Activated gamma-delta T cell treated with Interleukin-2 at 50 U/mL for 16 hours (primary cell): Measurements from ENCODE around the gene ADGRV1.
"Not testable (repeated sequence)": the region's sequence is repeated elsewhere in the genome, so short reads cannot be mapped to it uniquely, and the experiment has no call there.

ENCODE experiments used
- DNase-seq: peaks from one replicate; pipeline ENCODE4 v3.0.0-alpha.2; 2020

ADGRV1 gene

DNA sequence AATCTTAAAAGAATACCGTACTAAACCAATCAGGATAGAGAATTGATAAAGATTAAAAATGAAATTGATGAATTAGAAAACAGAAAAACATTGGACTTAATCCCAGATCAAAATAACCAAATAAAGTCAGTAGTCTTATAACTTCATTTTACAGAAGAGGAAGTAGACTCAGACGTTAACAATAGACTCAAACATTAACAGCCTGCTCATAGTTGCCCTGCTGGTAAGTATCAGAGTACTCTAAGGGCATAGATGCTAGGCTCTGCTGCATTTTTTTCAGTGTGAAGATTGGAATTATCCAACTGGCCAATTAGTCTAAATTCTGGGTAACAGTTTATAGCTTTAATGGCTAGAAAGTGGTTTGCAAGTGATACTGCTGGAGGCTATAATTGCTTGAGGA, 42.9 kb downstream of the ADGRV1 start:
- no peak for DNase-seq

DNA sequence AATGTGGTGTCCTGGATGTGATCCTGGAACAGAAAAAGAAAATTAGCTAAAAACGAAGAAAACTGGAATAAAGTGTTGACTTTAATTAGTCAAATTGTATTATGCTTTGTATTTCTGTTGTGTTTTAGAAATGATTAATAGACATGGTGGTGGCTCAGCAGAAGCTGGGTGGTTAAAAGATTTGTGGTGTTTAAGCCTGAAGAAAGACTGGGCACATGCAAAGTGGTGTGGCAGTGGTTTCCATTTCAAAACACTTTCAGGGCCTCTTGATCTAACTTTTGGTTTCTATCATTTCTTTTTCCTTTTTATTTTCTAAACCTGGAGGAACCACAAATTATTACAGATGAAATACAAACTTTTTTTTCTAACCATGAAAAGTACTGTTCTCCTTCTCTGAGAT, 44.1 kb downstream of the ADGRV1 start:
- DNase-seq: no peak

DNA sequence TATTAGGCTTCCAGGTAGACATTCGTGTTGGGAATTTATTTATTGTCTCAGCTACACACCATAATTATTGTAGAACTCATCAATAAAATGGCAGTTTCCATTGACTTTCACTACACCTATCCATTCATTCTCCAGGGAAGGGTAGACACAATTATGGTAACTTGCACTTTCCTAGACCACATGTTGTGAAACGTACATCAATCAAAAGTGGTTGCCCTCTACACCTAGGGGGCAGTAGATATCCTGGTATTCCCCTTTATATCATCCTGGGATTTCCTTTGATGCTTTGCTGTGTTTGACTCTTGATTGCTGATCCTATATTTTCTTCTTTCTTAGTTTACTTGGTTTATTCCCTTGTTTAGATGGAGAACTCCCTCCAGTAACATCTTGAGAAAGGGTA, 47.9 kb downstream of the ADGRV1 start:
- DNase-seq: no peak

DNA sequence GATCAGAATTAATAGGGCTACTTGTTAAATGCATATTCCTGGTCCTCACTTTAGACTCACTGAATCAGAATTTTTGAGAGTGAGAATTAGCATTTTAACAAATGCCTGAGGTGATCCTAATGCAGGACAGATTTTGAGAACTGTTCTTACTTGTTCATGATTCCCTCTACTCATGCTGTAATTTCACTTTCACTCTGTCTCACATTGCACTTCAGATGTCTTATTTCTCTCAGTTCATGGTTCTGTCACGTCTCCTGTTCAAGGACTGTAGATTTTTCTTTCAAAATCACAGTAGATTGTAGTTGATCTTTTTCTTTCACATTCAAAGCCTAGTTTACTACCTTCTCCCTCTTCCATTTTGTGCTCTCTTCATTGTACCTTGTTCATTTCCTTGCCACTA, 54.3 kb downstream of the ADGRV1 start:
- no peak for DNase-seq

DNA sequence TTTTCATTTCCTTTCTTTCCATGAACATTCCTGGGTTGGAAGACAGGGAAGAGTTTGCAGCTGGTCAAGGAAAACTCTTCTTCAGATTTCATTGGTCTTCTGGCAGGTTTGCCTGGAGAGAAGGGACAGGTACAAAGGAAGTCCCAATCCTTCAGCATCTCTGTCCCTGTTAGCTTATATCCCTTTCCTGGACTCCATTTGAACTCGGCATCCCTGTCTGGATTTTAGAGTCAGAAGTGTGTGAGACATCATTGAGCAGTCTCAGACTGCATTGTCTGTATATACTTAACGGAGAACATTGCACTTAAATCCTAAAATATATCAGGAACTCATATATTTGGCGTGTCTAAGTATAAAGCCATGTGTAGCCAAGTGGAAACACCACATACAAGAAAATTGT, 54.9 kb downstream of the ADGRV1 start:
- DNase-seq: no peak

DNA sequence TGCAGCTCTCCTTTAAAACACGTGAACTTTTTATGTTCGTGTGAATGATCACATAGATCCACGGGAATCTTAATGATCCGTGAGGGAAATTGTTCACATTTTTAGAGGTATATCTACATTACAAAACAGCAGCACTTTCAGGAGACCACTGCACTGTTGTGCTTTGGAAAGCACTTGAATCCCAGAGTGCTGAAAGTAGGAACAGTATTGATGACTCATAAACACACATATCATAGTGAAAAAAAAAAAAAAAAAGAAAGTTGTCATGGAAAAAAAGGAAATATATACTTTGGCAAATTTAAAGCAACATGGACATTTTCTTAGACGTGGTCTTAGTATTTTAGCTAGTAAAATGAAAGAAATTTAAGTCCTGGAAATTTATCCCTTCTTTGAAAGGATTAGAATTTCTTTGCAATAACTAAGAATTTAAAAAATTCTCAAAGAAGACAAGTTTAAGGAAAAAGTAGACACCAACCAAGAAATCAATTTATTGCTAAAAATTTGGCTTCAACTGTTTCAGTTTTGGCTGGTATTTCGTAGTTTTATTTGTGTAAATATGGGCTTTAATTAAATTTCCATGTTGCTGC, 55.4 kb downstream of the ADGRV1 start:
- no peak for DNase-seq

DNA sequence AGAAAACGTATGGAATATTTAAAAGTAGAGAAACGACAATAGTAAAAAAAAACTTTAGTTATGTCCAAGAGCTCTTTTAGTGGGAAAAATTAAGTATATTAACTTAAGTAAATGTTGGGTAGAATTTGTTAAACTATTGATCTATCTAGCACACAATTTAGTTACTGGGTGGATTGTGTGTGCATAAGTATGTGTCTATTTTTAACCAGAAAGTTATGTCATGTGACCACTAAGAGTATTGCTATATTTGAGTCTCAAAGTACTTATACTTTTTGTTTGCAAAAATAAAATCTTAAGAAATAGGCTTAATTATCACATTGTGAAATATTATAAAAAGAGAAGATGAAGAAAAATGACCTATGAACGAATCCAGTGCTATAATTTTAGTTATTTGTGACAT, 56.8 kb downstream of the ADGRV1 start:
- DNase-seq: no peak

DNA sequence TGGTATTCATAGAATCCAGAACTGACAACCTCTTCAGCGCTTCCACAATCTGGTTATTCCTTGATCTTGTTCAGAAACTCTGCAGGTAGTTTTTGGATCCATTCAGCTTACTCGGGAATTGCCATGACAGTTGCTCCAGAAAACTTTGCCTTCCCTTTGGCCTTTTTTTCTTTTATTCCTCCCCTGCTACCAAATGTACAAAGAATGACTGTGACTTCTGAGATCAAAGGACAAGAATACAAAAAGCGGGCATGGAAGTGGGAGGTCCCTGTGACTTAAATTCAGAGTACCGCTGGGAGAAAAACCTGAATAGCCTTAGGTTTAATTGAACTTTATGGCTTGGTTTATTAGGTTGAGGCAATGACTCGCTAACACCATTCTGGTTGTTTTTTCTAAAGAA, 59.5 kb downstream of the ADGRV1 start:
- DNase-seq: no peak

DNA sequence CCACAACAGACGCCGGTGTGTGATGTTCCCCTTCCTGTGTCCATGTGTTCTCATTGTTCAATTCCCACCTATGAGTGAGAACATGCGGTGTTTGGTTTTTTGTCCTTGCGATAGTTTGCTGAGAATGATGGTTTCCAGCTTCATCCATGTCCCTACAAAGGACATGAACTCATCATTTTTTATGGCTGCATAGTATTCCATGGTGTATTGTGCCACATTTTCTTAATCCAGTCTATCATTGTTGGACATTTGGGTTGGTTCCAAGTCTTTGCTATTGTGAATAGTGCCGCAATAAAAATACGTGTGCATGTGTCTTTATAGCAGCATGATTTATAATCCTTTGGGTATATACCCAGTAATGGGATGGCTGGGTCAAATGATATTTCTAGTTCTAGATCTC, 61.2 kb downstream of the ADGRV1 start:
- not testable (repeated sequence) for DNase-seq

DNA sequence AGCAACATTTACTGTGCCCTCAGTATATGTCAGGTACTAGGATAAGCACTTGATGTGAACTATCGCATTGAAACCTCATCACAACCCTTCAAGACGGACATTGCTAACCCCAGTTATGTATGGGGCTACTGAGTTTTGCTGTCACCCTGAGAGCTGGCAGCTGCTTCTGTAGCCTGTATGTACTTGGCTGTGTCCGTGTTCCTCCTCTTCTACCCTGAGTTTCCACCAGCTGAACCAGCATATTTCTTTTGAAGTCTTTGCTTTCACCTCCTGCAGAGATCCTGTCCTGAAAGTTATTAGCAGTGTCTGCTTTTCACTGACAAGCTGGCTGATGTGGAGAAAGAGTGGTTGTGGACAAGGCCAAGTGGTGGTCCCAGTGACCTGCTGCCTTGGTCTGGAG, 63.3 kb downstream of the ADGRV1 start:
- no peak for DNase-seq

DNA sequence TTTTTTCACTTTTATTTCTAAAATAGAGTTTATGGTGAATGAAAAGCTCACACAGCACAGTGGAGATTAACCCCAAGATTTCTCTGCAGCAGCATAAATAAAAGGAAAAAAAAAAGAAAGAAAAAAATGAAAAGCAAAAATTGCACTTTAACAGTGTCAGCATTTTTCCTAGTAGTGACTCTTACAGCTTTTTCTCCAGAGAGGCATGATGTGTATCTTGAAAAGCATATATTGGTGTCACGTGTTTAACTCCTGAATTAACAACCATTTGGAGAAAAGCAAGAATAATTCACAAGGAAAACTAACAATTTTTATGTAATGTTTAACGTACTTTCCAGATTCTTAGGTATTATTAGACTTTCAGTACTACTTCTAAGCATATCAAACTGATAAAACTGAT, 67.9 kb downstream of the ADGRV1 start:
- no peak for DNase-seq

DNA sequence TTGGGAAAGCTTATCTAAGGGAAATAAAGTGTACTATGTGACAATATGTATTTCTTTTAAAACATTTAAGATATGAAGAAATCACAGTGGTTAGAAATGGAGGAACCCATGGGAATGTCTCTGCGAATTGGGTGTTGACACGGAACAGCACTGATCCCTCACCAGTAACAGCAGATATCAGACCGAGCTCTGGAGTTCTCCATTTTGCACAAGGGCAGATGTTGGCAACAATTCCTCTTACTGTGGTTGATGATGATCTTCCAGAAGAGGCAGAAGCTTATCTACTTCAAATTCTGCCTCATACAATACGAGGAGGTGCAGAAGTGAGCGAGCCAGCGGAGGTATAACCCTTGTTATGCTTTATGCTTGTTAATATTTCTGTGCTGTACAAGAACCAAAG, 69.9 kb downstream of the ADGRV1 start:
- no peak for DNase-seq

DNA sequence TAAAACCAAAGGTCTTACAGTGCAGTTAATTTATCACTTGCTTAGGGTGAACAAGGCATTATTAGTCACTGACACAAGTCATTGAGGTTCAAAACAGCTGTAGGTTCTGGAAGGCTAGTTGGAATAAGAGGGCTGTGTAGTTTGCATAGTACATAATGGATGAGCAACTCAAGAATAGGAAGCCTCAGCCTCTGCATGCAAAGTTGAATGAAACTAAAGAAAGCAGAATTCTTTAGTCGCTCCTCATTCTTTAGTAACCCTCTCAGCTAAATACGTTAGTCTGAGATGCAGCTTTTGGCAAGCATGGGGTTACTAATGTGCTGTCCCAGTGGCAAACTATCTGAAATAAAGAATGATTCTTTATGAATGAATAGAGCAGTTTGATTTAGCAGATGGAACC, 74.2 kb downstream of the ADGRV1 start:
- DNase-seq: no peak

DNA sequence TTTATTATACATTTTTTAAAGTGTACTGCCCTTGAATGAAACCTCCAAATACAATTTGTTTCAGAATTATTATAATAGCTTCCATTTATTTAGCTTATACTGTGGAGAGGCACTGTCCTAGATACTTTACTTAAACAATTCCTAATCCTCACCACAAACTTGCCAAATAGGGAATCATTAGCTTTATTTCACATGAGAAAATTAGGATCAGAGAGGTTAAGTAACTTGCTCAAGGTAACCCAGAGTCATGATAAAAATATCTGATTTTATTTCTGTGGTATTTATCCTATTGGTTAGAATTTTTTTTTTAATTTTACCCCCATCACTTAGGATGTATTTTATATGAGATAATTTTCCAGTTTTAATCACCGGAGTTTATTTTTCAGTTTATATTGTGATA, 78.4 kb downstream of the ADGRV1 start:
- no peak for DNase-seq

DNA sequence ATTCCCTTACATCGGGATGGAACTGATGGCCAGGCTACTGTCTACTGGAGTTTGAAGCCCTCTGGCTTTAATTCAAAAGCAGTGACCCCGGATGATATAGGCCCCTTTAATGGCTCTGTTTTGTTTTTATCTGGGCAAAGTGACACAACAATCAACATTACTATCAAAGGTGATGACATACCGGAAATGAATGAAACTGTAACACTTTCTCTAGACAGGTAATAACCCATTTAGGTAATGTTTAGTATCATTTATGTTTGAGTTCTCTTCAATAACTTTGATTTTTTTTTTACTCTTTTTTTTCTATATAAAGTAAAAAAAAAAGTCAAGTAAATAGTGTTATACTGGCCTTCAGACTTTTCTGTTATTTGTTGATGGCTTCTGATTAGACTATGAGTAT, 79.1 kb downstream of the ADGRV1 start:
- DNase-seq: no peak

DNA sequence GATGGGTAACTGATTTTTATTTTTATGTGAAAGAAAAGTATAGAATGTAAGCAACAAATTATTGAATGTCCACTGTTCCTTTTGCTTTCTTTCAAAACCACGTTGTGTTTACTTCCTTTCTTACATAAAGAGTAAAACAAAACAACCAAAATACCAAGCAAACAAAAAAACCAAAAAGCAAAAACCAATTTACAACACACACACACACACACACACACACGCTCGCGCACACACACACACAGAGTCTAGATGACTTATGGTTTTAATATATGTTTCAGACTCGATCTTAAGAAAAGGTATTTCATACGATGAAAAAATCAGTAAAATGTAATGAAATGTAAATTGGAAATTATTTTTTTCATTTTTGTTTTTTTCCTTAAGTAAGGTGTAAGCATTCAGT, 80.3 kb downstream of the ADGRV1 start:
- no peak for DNase-seq

DNA sequence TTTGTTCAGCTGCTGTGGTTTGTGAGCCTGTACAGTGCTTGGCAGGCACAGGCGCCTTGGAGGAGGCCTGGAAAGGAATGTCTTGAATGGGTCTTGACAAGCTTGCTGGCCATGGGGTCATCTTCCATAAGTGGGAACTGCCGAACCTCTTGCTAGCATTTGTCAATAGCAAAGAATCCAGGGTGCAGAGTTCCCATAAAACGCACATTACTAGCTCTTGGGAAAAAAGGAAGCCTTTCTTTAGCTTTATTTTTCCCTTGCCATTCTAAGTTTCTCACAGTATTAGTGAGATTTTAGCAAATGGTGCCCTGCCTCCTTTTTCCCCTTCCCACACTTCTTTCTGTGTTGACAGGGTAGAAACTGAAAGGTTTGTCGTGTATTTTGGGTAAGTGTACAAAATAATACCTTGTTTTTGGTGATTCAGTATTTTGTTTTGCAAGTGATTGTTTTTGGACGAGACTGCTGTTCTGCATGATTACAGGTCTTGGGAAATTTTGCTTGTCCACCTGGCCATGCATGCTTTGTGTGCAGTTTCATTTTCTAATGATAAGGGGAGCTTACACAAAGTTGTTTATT, 82.0 kb downstream of the ADGRV1 start:
- no peak for DNase-seq

DNA sequence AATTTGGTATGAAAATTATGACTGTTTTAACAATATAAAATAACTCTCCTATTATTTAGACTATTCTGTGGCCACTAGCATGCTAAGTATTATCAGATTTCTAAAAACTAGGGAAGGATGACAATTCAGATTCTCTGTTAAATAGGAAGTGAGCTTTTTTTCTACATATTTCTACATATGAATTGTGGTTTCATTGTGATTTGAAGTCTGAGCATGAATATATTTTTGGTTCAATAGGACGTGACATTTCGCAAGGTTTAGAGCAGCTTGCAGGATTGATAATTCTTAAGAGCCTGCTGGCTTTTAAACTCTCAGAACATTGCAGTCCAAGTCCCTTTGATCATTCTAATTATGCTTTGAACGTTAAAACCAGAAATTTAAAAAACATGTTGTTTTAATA, 82.9 kb downstream of the ADGRV1 start:
- no peak for DNase-seq

DNA sequence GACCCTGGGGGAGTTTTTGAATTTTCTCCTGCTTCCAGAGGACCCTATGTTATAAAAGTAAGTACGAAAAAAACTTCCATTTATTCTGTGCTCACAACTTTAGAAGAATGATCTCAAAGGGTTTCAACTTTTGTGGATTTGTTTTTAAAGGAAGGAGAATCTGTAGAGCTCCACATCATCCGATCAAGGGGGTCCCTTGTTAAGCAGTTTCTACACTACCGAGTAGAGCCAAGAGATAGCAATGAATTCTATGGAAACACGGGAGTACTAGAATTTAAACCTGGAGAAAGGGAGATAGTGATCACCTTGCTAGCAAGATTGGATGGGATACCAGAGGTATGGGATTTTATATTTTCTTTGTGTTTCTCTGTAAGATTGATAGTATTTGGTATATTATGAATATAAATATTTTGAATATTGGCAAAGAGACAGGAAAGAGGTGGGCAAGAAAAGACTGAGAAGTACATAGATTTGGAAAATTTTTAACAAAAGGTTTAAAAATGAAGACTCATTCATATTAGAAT, 84.2 kb downstream of the ADGRV1 start:
- DNase-seq: no peak

DNA sequence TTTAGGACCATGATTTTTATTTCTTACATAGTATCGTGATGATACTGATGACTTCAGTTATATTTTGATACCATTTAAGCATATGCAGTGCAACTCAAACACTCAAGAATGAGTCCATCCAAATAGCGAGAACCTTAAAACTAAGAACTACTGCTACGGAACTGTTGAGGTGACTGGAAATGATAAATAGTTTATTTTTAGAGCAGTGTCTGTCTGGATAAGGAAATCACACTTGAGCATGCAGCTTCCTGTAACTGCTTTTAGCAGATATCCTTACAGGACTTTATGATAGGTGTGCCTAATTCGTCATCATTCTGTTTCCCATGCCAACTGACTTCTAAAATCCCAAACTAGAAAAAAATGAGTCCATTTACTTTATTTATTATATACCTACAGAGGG, 85.5 kb downstream of the ADGRV1 start:
- DNase-seq: no peak

DNA sequence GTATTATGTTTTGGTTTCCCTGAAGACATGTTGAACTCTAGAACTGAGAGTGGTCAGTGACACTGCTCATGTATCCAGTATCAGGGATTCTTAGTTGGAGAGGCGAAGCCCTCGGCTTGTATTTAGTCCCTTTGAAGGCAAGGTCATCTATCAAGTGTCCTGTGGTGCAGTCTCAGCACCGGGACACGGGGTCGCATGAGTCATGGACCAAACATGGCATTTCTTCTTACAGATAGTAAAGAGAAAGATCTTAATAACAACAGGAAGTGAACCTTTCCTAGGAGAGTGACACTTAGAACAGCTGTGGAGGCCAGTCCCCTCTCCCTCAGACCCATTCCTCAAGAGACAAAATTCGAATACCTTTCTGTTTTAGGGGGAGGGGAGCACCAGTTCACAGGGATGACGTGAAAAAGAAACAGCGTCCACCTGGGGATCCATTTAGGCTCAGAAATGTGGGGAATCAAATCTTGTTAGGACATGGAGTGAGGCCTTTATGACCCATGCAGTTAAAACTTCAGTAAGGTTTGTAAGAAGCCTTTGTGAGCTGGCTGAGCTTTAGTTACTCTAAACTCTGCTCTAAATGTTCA, 86.5 kb downstream of the ADGRV1 start:
- DNase-seq: no peak

DNA sequence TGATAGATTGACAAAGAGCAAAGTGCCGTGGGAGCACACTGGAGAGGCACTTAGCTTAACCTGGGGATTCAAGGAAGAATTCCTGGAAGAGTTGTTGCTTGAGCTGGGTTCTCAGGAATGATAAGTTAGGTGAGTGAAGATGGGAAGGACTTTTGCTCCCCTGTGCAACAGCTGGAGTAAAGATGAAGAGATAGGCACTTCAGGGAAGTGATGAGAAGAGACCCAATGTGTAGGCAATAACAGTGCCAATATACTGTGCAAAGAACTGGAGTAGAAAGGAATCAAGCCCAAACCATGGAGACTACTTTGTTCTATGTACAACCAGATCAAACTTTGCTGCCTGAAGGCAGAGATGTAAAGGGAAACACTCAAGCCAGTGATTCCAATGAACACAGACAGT, 92.2 kb downstream of the ADGRV1 start:
- no peak for DNase-seq

DNA sequence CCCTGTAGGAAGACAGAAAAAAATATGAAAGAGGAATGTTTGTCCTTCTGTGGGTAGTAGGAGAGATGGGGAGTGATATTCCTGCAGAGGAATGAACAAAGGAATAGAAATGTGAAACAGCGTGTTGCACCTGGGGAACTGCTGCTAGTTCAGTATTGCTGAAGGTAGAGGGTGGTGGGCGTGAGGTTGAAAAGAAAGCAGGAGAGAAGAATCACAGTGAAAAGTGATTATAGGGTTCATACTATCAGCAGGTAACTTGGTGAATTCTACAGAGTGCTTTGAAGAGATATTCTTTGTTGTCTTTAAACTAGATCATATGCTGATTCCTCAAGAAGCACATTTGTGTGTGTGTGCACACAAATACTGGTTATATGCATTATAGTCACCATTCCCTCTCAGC, 95.6 kb downstream of the ADGRV1 start:
- DNase-seq: no peak

DNA sequence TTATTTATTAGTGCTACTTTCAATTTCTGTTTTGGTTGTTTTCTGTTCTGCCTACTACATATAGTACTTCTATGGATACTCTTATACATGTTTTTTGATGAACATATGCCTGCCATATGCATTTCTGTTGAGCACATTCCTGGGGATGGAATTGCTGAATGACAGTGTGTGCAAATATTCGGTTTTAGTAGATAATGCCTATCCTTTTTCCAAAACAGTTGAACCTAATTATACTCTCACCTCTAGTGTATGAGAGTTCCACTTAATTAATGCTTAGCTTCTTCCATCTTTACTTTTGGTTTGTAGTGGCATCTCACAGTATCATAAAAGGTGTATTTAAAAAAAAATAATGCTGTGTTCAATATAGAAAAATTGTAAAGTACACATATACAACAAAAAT, 96.8 kb downstream of the ADGRV1 start:
- no peak for DNase-seq

DNA sequence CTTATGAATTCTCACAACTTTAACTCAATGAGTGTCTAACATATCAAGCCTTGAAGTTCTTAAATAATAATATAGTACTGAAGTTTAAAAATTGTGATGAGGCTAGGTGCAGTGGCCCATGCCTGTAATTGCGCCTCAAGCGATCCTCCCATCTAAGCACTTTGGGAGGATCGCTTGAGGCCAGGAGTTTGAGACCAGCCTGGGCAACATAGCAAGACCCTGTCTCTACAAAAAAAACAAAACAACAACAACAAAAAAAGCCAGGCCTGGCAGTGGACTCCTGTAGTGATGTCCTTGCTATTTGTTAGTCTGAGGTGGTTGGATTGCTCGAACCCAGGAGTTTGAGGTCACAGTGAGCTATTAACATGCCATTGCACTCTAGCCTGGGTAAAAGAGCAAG, 98.4 kb downstream of the ADGRV1 start:
- DNase-seq: no peak
